Cardiac fibroblast (primary cell): ENCODE results near the gene CFAP299.
A peak's percentile ranks its signal among the peaks of the same experiment; 100 is the strongest.

ENCODE experiments used
- DNase-seq, 2 donors: peaks; one replicate each; pipeline versions ENCODE4 v3.0.0 to v3.0.0-alpha.2; 2010; ENCODE audit warnings: low read depth in 2 of 2
- H3K4me3 ChIP-seq, 2 donors: replicated peaks in 1 of 2; 1 replicate in 1 of 2; 2 replicates in 1 of 2; pipeline ENCODE4 v1.5.1; 2011; ENCODE audit warnings: low read depth in 2 of 2, low read length in 2 of 2, mild to moderate bottlenecking in 2 of 2, moderate library complexity in 1 of 2
- TF ChIP-seq, protein P1 (sequence below): IDR thresholded peaks from one replicate; pipeline ENCODE4 v1.5.1; 2011; ENCODE audit warnings: low read depth, mild to moderate bottlenecking, low read length, inconsistent platforms

Gene CFAP299

DNA sequence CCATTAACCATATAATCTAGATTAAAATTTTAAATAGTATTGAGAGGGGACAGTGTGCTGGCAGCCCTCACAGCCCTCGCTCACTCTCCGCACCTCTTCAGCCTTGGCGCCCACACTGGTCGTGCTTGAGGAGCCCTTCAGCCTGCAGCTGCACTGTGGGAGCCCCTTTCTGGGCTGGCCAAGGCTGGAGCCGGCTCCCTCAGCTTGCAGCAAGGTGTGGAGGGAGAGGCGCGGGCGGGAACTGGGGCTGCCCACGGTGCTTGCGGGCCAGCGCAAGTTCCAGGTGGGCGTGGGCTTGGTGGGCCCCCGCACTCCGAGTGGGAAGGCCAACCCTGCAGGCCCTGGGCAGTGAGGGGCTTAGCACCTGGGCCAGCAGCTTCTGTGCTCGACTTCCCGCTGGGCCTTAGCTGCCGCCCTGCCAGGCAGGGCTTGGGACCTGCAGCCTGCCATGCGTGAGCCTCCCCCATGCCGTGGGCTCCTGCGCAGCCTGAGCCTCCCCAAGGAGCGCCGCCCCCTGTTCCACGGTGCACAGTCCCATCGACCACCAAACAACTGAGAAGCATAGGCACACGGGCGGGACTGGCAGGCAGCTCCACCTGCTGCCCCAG is 32.8 kb upstream of the CFAP299 start:
- H3K4me3 ChIP-seq = no peak overlapping the region
- DNase-seq = no peak
- TF ChIP-seq, protein P1, sequence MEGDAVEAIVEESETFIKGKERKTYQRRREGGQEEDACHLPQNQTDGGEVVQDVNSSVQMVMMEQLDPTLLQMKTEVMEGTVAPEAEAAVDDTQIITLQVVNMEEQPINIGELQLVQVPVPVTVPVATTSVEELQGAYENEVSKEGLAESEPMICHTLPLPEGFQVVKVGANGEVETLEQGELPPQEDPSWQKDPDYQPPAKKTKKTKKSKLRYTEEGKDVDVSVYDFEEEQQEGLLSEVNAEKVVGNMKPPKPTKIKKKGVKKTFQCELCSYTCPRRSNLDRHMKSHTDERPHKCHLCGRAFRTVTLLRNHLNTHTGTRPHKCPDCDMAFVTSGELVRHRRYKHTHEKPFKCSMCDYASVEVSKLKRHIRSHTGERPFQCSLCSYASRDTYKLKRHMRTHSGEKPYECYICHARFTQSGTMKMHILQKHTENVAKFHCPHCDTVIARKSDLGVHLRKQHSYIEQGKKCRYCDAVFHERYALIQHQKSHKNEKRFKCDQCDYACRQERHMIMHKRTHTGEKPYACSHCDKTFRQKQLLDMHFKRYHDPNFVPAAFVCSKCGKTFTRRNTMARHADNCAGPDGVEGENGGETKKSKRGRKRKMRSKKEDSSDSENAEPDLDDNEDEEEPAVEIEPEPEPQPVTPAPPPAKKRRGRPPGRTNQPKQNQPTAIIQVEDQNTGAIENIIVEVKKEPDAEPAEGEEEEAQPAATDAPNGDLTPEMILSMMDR = no peak

DNA sequence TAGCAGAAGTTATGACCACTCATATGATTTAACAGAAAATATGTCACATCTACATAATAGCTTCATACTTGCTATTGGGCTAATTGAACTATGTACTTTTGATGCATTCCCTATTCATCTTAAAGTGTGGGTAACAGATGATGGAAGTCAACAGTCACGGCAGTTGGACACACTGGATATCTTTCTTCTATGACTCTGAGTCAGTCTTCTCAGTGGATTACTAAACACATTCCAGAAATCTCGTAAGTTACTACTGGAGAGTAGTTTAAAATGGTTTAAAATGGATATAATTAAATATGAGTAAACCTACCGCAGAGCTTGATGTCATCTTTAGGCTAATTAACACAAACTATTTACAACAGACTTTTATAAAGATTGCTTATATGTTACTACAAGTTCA is 30.1 kb upstream of the CFAP299 start:
- TF ChIP-seq, protein P1 = no peak
- peak in 1 of 2 donors; percentile 80 for DNase-seq
- no peak overlapping the region for H3K4me3 ChIP-seq

DNA sequence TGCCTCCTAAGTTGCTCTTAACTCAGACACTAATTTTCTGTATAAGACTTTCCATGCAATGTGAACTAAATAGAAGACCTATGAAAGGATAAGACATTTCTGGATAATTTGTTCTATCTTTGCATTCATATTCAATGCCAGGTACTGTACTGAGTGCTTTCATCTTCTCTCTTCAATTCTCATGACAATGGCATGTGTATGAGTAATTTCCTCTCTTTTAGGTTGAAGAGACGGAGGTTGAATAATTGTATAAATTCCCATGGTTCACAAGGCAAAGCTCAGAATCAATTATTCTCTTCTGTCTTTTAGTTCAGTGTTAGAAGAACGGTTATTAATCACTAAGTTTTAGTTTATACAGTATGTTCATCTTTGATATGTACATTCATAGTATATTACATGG is 29.3 kb upstream of the CFAP299 start:
- peak in 1 of 2 donors; percentile 74 for DNase-seq
- TF ChIP-seq, protein P1 = no peak

DNA sequence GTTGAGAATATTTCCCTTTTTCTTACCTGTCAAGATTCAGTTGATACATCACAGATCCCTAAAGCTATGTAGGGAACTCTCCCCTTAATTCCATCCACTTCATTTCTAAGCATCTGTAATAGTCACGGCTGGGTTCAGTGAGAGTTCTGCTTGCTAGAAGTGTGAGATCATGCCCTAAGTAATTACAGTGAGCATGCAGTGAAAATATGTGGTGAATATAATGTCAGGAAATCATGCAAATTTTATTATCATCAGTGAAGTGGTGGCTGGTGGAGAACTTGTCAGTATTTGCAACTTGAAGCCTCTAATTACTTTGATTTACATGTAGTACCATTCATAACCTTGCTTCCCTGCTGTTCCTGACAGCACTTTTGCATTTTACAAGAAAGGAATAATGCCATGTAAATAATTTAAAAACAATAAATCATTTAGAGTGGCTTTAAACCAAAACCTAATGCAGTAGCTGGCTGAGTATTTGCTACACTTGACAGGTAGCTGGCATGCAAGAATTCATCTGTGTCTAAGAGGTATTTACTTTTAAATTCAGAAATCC is 28.3 kb upstream of the CFAP299 start:
- no peak overlapping the region for H3K4me3 ChIP-seq
- peak; percentile 40 to 63 for DNase-seq

More for the DNA sequence above, 29.3 kb upstream of the CFAP299 start:
- no peak overlapping the region for H3K4me3 ChIP-seq

DNA sequence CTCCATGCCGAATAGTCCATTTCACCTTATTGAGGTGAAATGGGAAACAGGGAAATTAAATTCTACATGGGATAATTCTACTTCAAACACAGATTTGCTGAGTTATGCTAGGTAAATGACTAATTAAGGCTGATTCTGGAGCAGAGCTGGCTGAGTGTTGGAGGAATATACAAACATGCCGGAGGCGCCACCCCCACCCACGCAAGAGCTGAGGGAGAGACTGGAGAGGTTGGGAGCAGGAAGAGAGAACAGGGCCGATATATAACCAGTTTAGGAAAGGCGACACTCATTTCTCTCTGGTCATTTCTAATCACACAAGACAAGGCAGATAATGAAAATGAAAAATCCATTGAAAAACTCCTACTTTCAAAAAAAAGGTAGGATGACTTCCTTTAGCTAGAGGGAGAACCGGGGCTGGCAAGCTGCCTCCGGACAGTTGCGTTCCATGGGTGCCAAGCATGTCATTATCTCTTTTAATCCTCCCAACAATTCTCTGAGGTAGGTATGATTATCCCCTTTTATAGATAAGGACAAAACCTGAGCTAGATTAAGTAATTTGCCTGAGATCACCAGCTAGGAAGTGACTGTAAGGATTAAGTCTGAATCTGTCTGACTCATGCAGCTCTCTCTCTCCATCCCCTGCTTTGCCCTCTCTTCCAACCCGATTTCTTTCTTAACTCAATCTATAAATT is 27.6 kb upstream of the CFAP299 start:
- peak; percentile 52 to 83 for DNase-seq
- TF ChIP-seq, protein P1 = no peak
- H3K4me3 ChIP-seq = peak overlapping the region in 1 of 2 donors; percentile 19

More for the DNA sequence above, 28.3 kb upstream of the CFAP299 start:
- TF ChIP-seq, protein P1 = no peak

DNA sequence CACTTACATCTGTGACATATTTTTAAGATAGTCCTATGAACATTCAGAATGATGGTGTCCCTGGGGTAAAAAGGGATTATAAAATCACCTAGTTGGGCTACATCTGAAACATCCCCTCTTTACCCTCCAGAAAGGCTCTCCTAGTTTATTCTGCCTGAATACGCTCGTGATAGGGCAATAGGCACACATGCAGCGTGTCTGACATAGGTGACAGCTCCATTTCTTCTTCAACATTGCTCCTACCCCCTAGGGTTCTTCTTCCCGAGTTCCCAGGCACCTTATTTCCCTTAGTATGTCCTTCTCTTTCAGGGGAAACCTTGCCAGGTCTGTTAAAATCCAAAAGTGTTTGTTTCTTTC is 27.1 kb upstream of the CFAP299 start:
- TF ChIP-seq, protein P1 = no peak

More for the DNA sequence above, 27.1 kb upstream of the CFAP299 start:
- no peak for DNase-seq
- H3K4me3 ChIP-seq = no peak overlapping the region
